Measurements from ENCODE around the gene MASP2. TPM values are rescaled to one million over a fixed set of nuclear protein-coding genes. Genes with fewer than 3 reads are reported as not detected.

MASP2 gene
- total and polyA plus RNA-seq, 11 donors, result not detected

DNA sequence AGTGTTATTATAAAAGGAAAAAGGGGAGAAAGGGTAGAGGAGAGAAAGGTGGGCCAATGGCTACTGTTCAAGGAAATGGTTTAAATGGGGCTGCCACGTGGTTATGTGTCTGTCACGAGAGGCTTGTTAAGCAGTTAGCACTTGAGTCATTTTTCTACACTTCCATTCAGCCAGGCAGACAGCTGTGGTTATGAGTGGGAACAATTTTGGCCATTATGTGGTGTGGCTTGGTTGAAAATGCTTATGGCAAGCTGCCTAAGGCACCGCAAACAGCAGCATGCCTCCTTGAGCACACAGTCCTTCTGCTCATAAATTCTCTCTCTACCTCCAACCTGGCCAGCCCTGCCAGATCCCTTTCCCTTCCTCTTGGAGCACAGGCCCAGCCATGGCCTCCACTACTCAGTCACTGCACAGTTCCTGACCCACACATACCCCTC, 15.9 kb upstream of the MASP2 start:
- Histone ChIP-seq H3K4me1 (peaks cover 0 to 29% (median 16%) of the 10 kb centered on the region in 12 donors), H3K27me3 (no peaks in the 10 kb centered on the region), H3K36me3 (peaks cover 0 to 47% (median 41%) of the 10 kb centered on the region in 9 donors), H3K4me3 (no peak overlapping the region), H3K9me3 (peaks cover 0 to 3% (median 0%) of the 10 kb centered on the region in 12 donors), H3K27ac (no peak overlapping the region)
- ATAC-seq (no peak), DNase-seq (no peak)
- intact Hi-C loops (cut with DNase I), result no loop called here
- TF ChIP-seq POLR2A (IDR thresholded peaks at IDR 0.05), result no peak
- TF ChIP-seq, protein P1, sequence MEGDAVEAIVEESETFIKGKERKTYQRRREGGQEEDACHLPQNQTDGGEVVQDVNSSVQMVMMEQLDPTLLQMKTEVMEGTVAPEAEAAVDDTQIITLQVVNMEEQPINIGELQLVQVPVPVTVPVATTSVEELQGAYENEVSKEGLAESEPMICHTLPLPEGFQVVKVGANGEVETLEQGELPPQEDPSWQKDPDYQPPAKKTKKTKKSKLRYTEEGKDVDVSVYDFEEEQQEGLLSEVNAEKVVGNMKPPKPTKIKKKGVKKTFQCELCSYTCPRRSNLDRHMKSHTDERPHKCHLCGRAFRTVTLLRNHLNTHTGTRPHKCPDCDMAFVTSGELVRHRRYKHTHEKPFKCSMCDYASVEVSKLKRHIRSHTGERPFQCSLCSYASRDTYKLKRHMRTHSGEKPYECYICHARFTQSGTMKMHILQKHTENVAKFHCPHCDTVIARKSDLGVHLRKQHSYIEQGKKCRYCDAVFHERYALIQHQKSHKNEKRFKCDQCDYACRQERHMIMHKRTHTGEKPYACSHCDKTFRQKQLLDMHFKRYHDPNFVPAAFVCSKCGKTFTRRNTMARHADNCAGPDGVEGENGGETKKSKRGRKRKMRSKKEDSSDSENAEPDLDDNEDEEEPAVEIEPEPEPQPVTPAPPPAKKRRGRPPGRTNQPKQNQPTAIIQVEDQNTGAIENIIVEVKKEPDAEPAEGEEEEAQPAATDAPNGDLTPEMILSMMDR (IDR thresholded peaks at IDR 0.05), result no peak
- 65 to 80% (median 73%) methylated on average over 3 of the region's 3 CpGs for WGBS, 4 donors

DNA sequence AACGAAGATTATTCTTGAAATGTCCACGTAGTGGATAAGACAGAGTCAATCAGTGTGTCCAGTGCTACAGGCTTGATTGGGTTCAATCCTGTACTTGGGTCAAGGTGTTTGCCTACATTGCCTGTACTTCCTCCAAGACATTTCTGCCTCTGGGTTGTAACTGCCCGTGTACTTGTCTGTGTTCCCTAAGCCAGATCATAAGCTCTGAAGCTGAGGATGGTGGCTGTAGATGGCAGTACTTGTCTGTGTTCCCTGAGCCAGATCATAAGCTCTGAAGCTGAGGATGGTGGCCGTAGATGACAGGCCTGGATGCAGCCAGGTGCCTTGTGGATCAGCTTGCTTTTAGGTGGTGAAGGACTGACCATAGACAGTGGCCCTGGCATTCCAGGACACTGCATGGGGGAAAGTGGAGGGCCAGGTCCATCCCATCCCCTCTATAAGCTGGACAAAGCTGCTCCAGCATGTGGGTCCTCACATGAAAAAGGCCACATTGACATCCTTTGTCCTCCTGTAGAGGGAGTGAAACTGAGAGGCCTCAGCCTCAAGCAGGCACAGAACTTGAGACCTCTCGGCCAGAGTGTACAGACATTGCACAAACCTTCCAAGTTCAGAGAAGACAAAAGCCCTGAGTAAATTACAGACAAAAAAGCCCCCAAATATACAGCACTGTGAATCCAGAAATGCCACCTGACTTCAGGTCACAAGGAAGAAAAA, 14.8 kb upstream of the MASP2 start:
- 70 to 73% (median 72%) methylated on average over 5 of the region's 5 CpGs for WGBS, 4 donors
- DNase-seq (no peak), ATAC-seq (no peak)
- intact Hi-C loops (cut with DNase I), result no loop called here
- H3K4me3 ChIP-seq, result peak overlapping the region in 1 of 12 donors; percentile 100
- TF ChIP-seq, protein P1 (IDR thresholded peaks at IDR 0.05), result no peak
- TF ChIP-seq POLR2A (IDR thresholded peaks at IDR 0.05), result no peak
- H3K9me3 ChIP-seq, result peaks cover 0 to 3% (median 0%) of the 10 kb centered on the region in 12 donors
- H3K4me1 ChIP-seq, result peaks cover 0 to 29% (median 16%) of the 10 kb centered on the region in 12 donors
- H3K27me3 ChIP-seq, result no peaks in the 10 kb centered on the region
- no peak overlapping the region for H3K27ac ChIP-seq
- H3K36me3 ChIP-seq, result peaks cover 0 to 47% (median 34%) of the 10 kb centered on the region in 9 donors

DNA sequence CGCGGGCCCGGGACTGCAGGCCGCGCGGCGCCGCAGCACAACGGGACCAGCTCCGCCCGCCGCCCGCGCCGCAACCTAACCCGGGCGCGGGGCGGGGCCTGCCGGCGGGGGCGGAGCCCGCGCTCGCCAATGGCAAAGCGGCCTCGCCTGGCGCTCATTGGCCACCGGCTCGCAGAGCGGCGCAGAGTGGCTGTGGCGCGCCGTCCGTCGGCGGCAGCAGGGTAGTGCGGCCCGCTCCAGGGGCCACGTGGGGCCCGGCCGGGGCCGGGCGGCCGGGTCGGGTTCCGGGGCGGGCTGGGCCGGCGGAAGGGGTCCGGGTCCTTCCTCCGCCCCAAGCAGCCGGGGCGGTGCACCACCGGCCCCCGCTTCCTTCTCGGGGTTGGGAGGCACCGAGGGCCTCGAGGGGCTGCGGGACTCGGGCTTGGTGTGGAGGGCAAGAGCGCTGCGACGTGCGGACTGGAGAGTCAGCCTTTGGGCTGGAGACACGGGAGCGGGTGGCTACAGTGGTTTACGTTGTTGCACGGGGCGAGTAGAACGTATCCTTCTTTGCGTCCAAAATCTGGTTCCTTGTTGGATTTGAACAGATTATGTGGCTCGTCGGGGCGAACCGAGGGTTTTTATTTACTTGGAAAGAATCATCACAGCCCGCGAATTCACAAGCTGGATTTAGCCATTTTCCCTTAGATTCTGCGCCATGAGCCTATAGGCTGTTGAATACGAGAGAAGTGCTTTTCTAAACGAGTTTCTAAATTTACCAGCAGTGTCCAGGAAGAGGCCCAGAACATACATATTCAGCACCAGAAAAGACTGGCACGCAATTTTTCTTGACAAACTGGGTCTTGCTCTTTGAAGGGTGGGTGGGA, 13.2 kb upstream of the MASP2 start, which contains the start of gene SRM:
Gene SRM, minus strand, starts transcription at position 51 of the 863 bp plus-strand sequence. CDS start 75 bp downstream, outside the sequence.
- 0 to 1% (median 0%) methylated on average over 26 to 83 of the region's 83 CpGs for WGBS, 4 donors
- peak within 1 kb of the TSS; percentile 79 to 100 (median 94) for H3K4me3 ChIP-seq
- peaks cover 0 to 2% (median 0%) of the 10 kb centered on the region in 12 donors for H3K9me3 ChIP-seq
- peak within 1 kb of the TSS; percentile 24 to 91 (median 80) for H3K27ac ChIP-seq
- TF ChIP-seq, protein P1 (IDR thresholded peaks at IDR 0.05), result peak in 10 of 12 donors; percentile 24 to 81 (median 67)
- TF ChIP-seq POLR2A (IDR thresholded peaks at IDR 0.05), result peak; percentile 31 to 83
- intact Hi-C loops (cut with DNase I), result no loop called here
- H3K36me3 ChIP-seq, result peaks cover 0 to 47% (median 33%) of the 10 kb centered on the region in 9 donors
- DNase-seq, result peak; percentile 91 to 96 (median 93)
- H3K27me3 ChIP-seq, result no peaks in the 10 kb centered on the region
- peaks cover 0 to 29% (median 16%) of the 10 kb centered on the region in 12 donors for H3K4me1 ChIP-seq
- peak; percentile 98 to 99 (median 98) for ATAC-seq
